Measurements from ENCODE around the gene LAMC3.
A peak's percentile ranks its signal among the peaks of the same experiment; 100 is the strongest.

The LAMC3 gene

DNA sequence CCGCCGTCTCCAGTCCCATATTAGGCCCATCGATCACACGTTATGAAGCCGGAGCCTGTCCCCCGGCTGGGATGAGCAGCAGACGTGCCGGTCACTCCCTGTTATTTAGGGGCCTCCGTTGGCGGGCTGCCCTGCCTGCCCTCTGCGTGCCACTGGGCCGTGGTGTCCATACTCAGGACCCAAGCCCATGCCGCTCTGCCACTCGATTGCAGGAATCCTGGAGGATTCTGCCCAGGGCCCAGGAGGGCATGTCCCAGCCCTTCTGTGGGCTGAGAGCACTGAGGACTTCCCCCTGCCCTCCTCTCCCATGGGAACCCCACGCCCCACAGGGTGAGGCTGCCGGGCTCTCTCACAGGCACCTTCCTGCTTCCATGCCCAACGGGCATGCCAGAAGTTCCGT is 19.6 kb upstream of the LAMC3 start:
- no peaks in the 10 kb centered on the region for H3K9me3 ChIP-seq (replicated peaks in 1 of 11)
- H3K9ac ChIP-seq, result peak overlapping the region in 3 of 11 experiments; percentile 18 to 31 (median 28); a peak in 2 of 22 replicates
- peak overlapping the region; percentile 26 to 80 (median 52); a peak in 21 of 22 replicates for H3K4me2 ChIP-seq
- no peaks in the 10 kb centered on the region for H3K27me3 ChIP-seq
- H4K20me1 ChIP-seq, result no peaks in the 10 kb centered on the region; a peak in 1 of 22 replicates
- H3K4me1 ChIP-seq, result peaks cover 11 to 60% (median 34%) of the 10 kb centered on the region in 10 experiments
- TF ChIP-seq Cebpa-rat (IDR thresholded peaks at IDR 0.05), result no peak
- no peak overlapping the region for H3K27ac ChIP-seq
- H3K36me3 ChIP-seq, result no peaks in the 10 kb centered on the region
- no peak overlapping the region for H3K4me3 ChIP-seq

DNA sequence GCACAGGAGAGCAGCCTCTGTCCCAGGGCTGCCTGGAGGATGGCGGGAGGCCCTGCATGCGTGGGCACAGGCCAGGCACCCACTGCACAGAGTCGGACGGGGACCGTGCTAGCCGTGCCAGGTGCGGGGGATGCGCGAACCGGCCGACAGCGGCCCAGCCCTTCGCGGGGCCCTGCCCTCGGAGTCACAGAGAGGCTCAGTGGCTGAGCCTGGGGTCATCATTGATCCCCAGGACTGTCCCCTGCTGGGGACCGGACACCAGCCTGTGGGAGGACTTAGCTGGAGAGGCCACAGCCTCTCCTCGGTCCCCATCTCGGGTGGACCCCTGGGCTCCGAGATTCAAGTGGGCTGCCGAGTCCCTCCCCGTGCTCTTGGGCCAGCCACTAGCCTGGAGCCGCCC is 19.1 kb upstream of the LAMC3 start:
- Histone ChIP-seq H3K9ac (peak overlapping the region in 2 of 11 experiments; percentile 18 to 31; a peak in 2 of 22 replicates), H3K9me3 (replicated peaks in 1 of 11) (no peaks in the 10 kb centered on the region), H3K4me2 (peak overlapping the region; percentile 26 to 80 (median 52); a peak in 21 of 22 replicates), H3K27ac (no peak overlapping the region), H3K36me3 (no peaks in the 10 kb centered on the region), H3K27me3 (no peaks in the 10 kb centered on the region), H3K4me3 (no peak overlapping the region), H3K4me1 (peaks cover 13 to 65% (median 39%) of the 10 kb centered on the region in 10 experiments), H4K20me1 (no peaks in the 10 kb centered on the region; a peak in 1 of 22 replicates)
- TF ChIP-seq Cebpa-rat (IDR thresholded peaks at IDR 0.05), result no peak

DNA sequence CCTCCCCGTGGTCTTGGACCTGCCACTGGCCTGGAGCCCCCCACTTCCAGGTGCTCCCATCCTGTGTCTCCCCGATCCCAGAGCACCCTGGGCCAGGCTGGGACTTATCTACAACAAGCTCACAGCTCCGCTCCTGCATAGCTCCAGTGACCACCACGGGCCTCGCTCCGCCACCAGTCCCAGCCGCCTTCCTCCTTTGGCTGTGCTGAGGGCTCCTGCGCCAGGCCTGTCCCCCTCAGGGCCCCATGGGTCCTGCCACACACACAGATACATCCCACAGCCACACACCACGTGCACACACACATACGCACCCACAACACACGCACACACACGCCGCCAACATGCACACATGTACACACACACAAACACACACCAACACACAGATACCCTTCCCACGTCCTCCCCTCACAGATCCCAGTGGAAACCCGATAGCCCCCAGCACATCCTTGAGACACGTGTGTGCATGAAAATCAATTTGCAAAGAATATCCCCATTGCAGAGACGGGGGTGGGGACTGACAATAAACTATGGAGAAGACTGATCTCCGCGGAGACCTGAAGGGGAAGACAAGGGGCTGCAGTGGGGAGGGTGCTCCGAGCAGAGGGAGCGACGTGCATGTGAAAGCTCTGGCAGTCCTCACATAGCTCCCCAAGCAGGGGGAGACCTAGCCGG is 18.5 kb upstream of the LAMC3 start:
- peak overlapping the region; percentile 26 to 80 (median 52); a peak in 17 of 22 replicates for H3K4me2 ChIP-seq

DNA sequence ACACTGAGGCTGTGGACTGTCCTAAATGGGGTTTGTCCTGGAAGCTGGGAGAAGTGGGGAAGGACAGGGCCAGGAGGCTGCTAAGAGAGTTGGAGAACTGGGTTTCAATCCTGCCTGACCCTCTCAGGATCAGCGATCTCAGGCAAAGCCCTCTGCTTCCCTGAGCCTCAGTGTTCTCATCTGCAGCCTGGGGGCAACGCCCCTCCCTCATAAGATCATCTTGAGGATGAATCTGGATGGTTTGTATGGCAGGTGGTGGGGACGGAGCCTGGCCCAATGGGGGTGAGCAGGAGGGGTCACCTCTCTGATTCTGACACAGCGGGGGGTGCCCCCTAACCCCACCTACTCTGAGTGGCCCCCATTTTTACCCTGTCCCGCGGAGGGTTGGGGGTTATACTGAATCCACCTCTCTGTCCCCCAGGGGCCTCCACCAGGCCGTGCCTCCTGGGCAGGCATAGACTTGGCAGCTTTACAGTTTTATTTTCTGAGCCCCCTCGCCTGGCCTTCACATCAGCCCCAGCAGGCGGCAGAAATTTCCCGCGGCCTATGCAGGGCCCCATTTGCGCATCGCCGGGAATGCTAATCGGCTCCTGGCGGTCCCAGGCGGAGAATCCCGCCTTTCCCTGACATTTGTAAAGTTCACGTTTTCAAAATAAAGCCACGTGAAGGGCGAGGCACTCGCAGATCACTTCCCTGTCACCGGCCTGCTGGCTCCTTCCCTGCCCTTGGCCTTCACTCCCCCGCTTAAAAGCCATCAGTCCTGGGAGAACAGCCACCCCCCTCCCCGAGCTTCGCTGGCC is 17.8 kb upstream of the LAMC3 start:
- H3K27ac ChIP-seq, result no peak overlapping the region
- H3K36me3 ChIP-seq, result no peaks in the 10 kb centered on the region
- H4K20me1 ChIP-seq, result no peaks in the 10 kb centered on the region; a peak in 1 of 22 replicates
- H3K9me3 ChIP-seq (replicated peaks in 1 of 11), result no peaks in the 10 kb centered on the region
- no peak overlapping the region for H3K4me3 ChIP-seq
- no peak overlapping the region for H3K9ac ChIP-seq
- no peaks in the 10 kb centered on the region for H3K27me3 ChIP-seq
- no peak for TF ChIP-seq Cebpa-rat (IDR thresholded peaks at IDR 0.05)
- peak overlapping the region in 5 of 11 experiments; percentile 3 to 77 (median 56); a peak in 4 of 22 replicates for H3K4me2 ChIP-seq
- H3K4me1 ChIP-seq, result peaks cover 24 to 78% (median 51%) of the 10 kb centered on the region in 10 experiments

More for the DNA sequence above, 18.5 kb upstream of the LAMC3 start:
- Histone ChIP-seq H3K27me3 (no peaks in the 10 kb centered on the region), H4K20me1 (no peaks in the 10 kb centered on the region; a peak in 1 of 22 replicates), H3K9me3 (replicated peaks in 1 of 11) (no peaks in the 10 kb centered on the region), H3K4me1 (peaks cover 19 to 71% (median 44%) of the 10 kb centered on the region in 10 experiments), H3K4me3 (no peak overlapping the region), H3K27ac (no peak overlapping the region), H3K36me3 (no peaks in the 10 kb centered on the region), H3K9ac (0 out of 22 replicates have a peak overlapping the region, but pooled peaks of 1 of the 11 experiments have one; percentile 31)
- TF ChIP-seq Cebpa-rat (IDR thresholded peaks at IDR 0.05), result no peak

DNA sequence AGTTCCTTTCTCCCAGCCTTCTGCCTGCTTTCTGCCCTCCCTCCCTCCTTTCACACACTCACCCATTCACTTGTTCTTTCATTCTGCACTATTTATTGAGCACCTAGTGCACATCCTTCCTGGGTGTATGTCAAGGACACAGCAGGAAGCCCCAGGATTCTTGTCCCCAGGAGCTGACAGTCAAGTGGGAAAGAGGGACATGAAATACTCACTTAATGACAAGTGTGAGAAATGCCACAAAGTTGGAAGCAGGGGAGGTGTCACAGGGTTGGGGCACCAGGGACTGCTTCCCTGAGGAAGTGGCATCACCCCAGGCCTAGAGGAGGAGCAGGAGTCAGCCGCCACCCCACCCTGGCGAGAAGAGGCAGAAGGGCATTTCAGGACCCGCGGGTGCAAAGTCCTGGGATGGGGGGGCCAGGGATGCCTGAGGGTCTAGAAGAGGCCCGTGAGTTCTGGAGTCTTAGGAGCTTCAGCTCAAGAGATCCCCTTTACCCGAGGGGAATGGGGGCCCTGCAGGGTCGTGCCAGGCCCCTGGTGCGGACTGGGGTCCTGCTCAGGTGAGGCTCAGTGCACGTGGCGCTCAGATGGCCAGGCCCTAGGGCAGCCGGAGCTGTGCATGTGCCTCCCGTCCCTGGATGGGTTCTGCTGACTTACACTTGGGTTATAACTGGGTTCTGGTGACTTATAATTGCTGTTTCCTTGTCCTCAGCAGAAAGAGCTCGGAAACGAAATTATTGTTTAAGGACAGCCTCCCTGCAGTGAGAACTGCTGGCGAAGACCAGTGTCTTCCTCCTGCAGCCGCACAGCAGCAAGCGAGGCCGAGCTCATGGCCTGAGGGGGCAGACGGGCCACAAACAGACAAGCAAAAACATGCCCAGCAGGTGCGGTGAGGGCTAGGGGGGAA is 16.9 kb upstream of the LAMC3 start:
- H3K9me3 ChIP-seq (replicated peaks in 1 of 11), result no peaks in the 10 kb centered on the region
- no peaks in the 10 kb centered on the region; a peak in 1 of 22 replicates for H4K20me1 ChIP-seq
- peak overlapping the region in 5 of 11 experiments; percentile 3 to 73 (median 18); a peak in 5 of 22 replicates for H3K4me2 ChIP-seq
- no peak overlapping the region for H3K4me3 ChIP-seq
- H3K9ac ChIP-seq, result no peak overlapping the region
- H3K36me3 ChIP-seq, result no peaks in the 10 kb centered on the region
- peaks cover 24 to 82% (median 51%) of the 10 kb centered on the region in 10 experiments for H3K4me1 ChIP-seq
- H3K27me3 ChIP-seq, result no peaks in the 10 kb centered on the region
- no peak overlapping the region for H3K27ac ChIP-seq
- TF ChIP-seq Cebpa-rat (IDR thresholded peaks at IDR 0.05), result no peak

DNA sequence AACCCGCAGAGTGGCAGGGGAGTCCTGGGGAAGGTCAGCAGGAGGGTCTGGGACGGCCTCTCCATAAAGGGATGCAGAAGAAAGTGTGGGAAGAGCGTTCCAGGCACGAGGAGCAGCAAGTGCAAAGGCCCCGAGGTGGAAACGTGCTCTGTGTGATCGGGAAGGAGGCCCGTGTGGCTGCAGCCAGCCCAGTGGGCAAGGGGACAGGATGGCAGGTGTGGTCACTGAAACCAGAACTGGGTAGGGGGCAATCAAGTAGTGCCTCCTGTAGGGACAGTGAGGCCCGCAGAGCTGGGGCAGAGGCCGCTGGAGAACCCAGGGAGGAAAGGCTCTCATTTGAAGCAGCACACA is 16.3 kb upstream of the LAMC3 start:
- no peak for TF ChIP-seq Cebpa-rat (IDR thresholded peaks at IDR 0.05)
- Histone ChIP-seq H3K27ac (no peak overlapping the region), H3K9ac (no peak overlapping the region; a peak in 1 of 22 replicates), H3K4me1 (peaks cover 24 to 76% (median 51%) of the 10 kb centered on the region in 10 experiments), H3K27me3 (no peaks in the 10 kb centered on the region), H3K4me2 (peak overlapping the region in 4 of 11 experiments; percentile 69 to 89 (median 77); a peak in 4 of 22 replicates), H3K9me3 (replicated peaks in 1 of 11) (no peaks in the 10 kb centered on the region), H3K36me3 (no peaks in the 10 kb centered on the region), H3K4me3 (no peak overlapping the region), H4K20me1 (no peaks in the 10 kb centered on the region; a peak in 1 of 22 replicates)

DNA sequence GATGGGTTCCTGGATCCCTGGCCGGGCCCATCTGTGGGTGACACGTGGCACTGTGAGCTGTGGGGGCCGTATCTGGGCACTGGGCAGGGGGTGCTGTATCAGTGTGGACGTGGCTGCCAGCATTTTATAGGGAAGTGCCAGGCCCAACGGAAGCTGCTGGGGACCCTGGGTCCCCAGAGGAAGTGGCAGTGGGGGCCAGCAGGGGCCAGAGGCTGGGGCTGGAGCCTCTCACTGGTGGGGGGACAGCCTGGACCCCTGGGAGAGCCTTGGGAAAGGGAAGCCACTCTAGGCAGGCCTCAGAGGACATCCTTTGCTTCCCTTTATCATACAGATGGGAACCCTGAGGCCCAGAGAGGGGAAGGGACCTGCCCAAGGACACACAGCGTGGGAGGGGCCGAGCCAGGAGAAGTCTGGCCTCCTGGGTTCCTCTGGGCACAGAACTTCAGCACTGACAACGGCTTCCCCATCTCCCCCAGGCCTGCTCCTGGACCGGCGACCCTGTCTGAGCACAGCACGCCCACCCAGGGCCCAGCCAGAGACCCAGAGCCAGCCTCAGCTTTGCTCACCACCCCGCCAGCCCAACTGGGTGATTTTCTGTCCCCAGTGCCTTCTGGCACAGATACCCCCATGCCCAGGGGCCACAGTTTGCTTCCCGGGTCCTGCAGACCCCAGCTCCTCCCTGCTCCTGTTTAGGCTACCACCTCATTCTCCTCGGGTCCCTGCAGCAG is 15.5 kb upstream of the LAMC3 start:
- peak overlapping the region in 4 of 11 experiments; percentile 9 to 49 (median 46); a peak in 5 of 22 replicates for H3K9ac ChIP-seq
- H3K36me3 ChIP-seq, result no peaks in the 10 kb centered on the region
- H4K20me1 ChIP-seq, result peaks cover 0 to under 1% (median 0%) of the 10 kb centered on the region in 11 experiments; a peak in 2 of 22 replicates
- TF ChIP-seq Cebpa-rat (IDR thresholded peaks at IDR 0.05), result no peak
- peaks cover 24 to 74% (median 51%) of the 10 kb centered on the region in 10 experiments for H3K4me1 ChIP-seq
- no peaks in the 10 kb centered on the region for H3K9me3 ChIP-seq (replicated peaks in 1 of 11)
- H3K27me3 ChIP-seq, result no peaks in the 10 kb centered on the region
- no peak overlapping the region for H3K4me3 ChIP-seq
- H3K27ac ChIP-seq, result peak overlapping the region in 3 of 11 experiments; percentile 13 to 53 (median 31); a peak in 6 of 22 replicates
- H3K4me2 ChIP-seq, result peak overlapping the region in 8 of 11 experiments; percentile 7 to 89 (median 70); a peak in 12 of 22 replicates
